ENCODE measurements around the gene LDLRAD3.

The LDLRAD3 gene

GRCh38 chr11:36212564-36213392 is 268.9 kb downstream of the LDLRAD3 start:
- no peak for DNase-seq (ENCODE audit: low spot score)

GRCh38 chr11:36213393-36213840 is 269.6 kb downstream of the LDLRAD3 start:
- no peak for DNase-seq (ENCODE audit: low spot score)

- no peak for DNase-seq (ENCODE audit: low spot score)
Observed at GRCh38 chr11:36214480-36214879, 270.6 kb downstream of the LDLRAD3 start.

- no peak for DNase-seq (ENCODE audit: low spot score)
Observed at GRCh38 chr11:36214976-36215692, 271.3 kb downstream of the LDLRAD3 start.

- no peak for DNase-seq (ENCODE audit: low spot score)
Observed at GRCh38 chr11:36215693-36216060, 271.8 kb downstream of the LDLRAD3 start.

- DNase-seq (ENCODE audit: low spot score): no peak
Observed at GRCh38 chr11:36216061-36216615, 272.3 kb downstream of the LDLRAD3 start.

GRCh38 chr11:36218283-36218921 is 274.5 kb downstream of the LDLRAD3 start:
- DNase-seq (ENCODE audit: low spot score): no peak

GRCh38 chr11:36219996-36220395 is 276.1 kb downstream of the LDLRAD3 start:
- no peak for DNase-seq (ENCODE audit: low spot score)

GRCh38 chr11:36222831-36223635 is 279.2 kb downstream of the LDLRAD3 start:
- no peak for DNase-seq (ENCODE audit: low spot score)

GRCh38 chr11:36224209-36224882 is 280.5 kb downstream of the LDLRAD3 start:
- DNase-seq (ENCODE audit: low spot score): no peak

- no peak for DNase-seq (ENCODE audit: low spot score)
Observed at GRCh38 chr11:36227044-36227443, 283.2 kb downstream of the LDLRAD3 start.

- no peak for DNase-seq (ENCODE audit: low spot score)
Observed at GRCh38 chr11:36228689-36229088, 284.8 kb downstream of the LDLRAD3 start.

- DNase-seq (ENCODE audit: low spot score): no peak
Observed at GRCh38 chr11:36229091-36229705, 285.3 kb downstream of the LDLRAD3 start.

GRCh38 chr11:36230779-36231699 is 287.2 kb downstream of the LDLRAD3 start:
- DNase-seq (ENCODE audit: low spot score): no peak

- DNase-seq (ENCODE audit: low spot score): no peak
Observed at GRCh38 chr11:36233204-36233603, 289.3 kb downstream of the LDLRAD3 start.

GRCh38 chr11:36234825-36235224 is 291.0 kb downstream of the LDLRAD3 start:
- no peak for DNase-seq (ENCODE audit: low spot score)

- no peak for DNase-seq (ENCODE audit: low spot score)
Observed at GRCh38 chr11:36235750-36236149, 291.9 kb downstream of the LDLRAD3 start.

GRCh38 chr11:36237391-36237790 is 293.5 kb downstream of the LDLRAD3 start:
- DNase-seq (ENCODE audit: low spot score): no peak

- DNase-seq (ENCODE audit: low spot score): no peak
Observed at GRCh38 chr11:36238036-36238631, 294.3 kb downstream of the LDLRAD3 start.
